Spleen (tissue), 11 donors: ENCODE data around the gene OR2K2. TPM values are rescaled to one million over a fixed set of nuclear protein-coding genes. Genes with fewer than 3 reads are reported as not detected.
"Not testable (repeated sequence)": the region's sequence is repeated elsewhere in the genome, so short reads cannot be mapped to it uniquely, and the experiment has no call there.

ENCODE experiments used
- DNase-seq: peaks from one replicate; pipeline ENCODE4 v3.0.0-alpha.2; 2020
- H3K27ac ChIP-seq, 8 donors: fragments of 200-600 bp; sonication (generic) in 7 of 8; 1 replicate in 4 of 8; 2 replicates in 4 of 8; pipeline versions ENCODE4 v1.5.0 to v1.8.0; 2016 to 2021; ENCODE audit warnings: inconsistent platforms in 4 of 8, mild to moderate bottlenecking in 4 of 8, moderate library complexity in 1 of 8
- H3K27me3 ChIP-seq, 7 donors: fragments of 200-600 bp; sonication (generic) in 6 of 7; replicated peaks in 1 of 7; 1 replicate in 4 of 7; 2 replicates in 3 of 7; pipeline versions ENCODE4 v1.5.0 to v1.8.0; 2016 to 2021; ENCODE audit warnings: inconsistent platforms in 3 of 7, mild to moderate bottlenecking in 1 of 7
- H3K36me3 ChIP-seq, 6 donors: fragments of 200-600 bp; sonication (generic) in 5 of 6; 1 replicate in 4 of 6; 2 replicates in 2 of 6; pipeline versions ENCODE4 v1.5.0 to v1.8.0; 2016 to 2021; ENCODE audit warnings: inconsistent platforms in 2 of 6
- H3K4me1 ChIP-seq, 6 donors: fragments of 200-600 bp; sonication (generic) in 5 of 6; 1 replicate in 3 of 6; 2 replicates in 3 of 6; pipeline versions ENCODE4 v1.5.0 to v1.8.0; 2016 to 2021; ENCODE audit warnings: inconsistent platforms in 3 of 6
- H3K4me3 ChIP-seq, 8 donors: fragments of 200-600 bp; sonication (generic) in 7 of 8; 1 replicate in 4 of 8; 2 replicates in 4 of 8; pipeline versions ENCODE4 v1.5.0 to v1.8.0; 2016 to 2021; ENCODE audit warnings: inconsistent platforms in 4 of 8, mild to moderate bottlenecking in 4 of 8, moderate library complexity in 2 of 8
- H3K9me3 ChIP-seq, 8 donors: fragments of 200-600 bp; sonication (generic) in 7 of 8; 1 replicate in 4 of 8; 2 replicates in 4 of 8; pipeline versions ENCODE4 v1.5.0 to v1.8.0; 2016 to 2021; ENCODE audit warnings: inconsistent platforms in 4 of 8
- CTCF ChIP-seq, 11 experiments: fragments of 200-600 bp in 7 of 11; fragments of 450-650 bp in 4 of 11; sonication (generic) in 4 of 11; IDR thresholded peaks in 8 of 11; conservative IDR thresholded peaks in 3 of 11; 1 replicate in 7 of 11; 2 replicates in 4 of 11; pipeline versions ENCODE4 v1.4.0 to v1.8.0; 2016 to 2021; ENCODE audit warnings: antibody characterized with exemption in 11 of 11, inconsistent platforms in 4 of 11, mild to moderate bottlenecking in 1 of 11
- POLR2A ChIP-seq, 3 donors: fragments of 450-650 bp; IDR thresholded peaks; one replicate each; pipeline ENCODE4 v1.5.1; 2017; ENCODE audit warnings: antibody characterized with exemption in 3 of 3, mild to moderate bottlenecking in 1 of 3
- POLR2AphosphoS5 ChIP-seq, 3 donors: sonication (generic); formaldehyde crosslinking; IDR thresholded peaks; one replicate each; pipeline ENCODE4 v1.5.1; 2017; ENCODE audit warnings: antibody characterized with exemption in 3 of 3
- WGBS, 5 donors: extraction: QIAGEN DNeasy Blood & Tissue Kit in 3 of 5; methylation state at CpG; one replicate each; pipeline versions ENCODE4 v1.1.5 to v1.1.7; 2013 to 2018; 5-methylcytosine and 5-hydroxymethylcytosine counted together
- intact Hi-C: fragments of 100-400 bp; cut with DNase I; formaldehyde crosslinking; loops from one replicate; pipeline ENCODE4 v1.15.0; 2023; ENCODE audit warnings: low total_unique reads
- polyA plus RNA-seq, 3 donors: library from polyadenylated mRNA; stranded (reverse); fragments of 200-250 nt; gene quantifications; one replicate each; pipeline ENCODE4 v1.2.1, GENCODE V29; 2013
- total RNA-seq, 7 donors: library from RNA; depleted of rRNA in 3 of 7; stranded (reverse); fragments of >200 nt in 3 of 7; fragmentation: NEBNext Ultra II Directional in 4 of 7; extraction: Animal tissue kit (Norgen Biotek cat#: 25700) in 4 of 7; gene quantifications; one replicate each; pipeline versions ENCODE4 v1.1.0 to v1.2.1, GENCODE V29; 2016 to 2021
- donor health status: healthy with polysubstance abuse.
- donor health status: DM: no; HTN: no; CAD: no; lungs with moderate emphysema.
- donor health status: DM: no; HTN: no; CAD: no.
- donor health status: Bipolar disorder and iron deficiency.
- donor health status: healthy.
- donor health status: DM: no; HTN: no; CAD: no.
- donor health status: DM: yes; HTN: yes; CAD: no.

The OR2K2 gene
- total and polyA plus RNA-seq, 10 donors, result not detected

GRCh38 chr9:111320631-111321030, 9.4 kb downstream of the OR2K2 start:
- Histone ChIP-seq H3K4me3 (no peak overlapping the region), H3K27me3 (peaks cover 0 to 5% (median 0%) of the 10 kb centered on the region in 7 donors), H3K27ac (no peak overlapping the region), H3K9me3 (peaks cover 0 to 3% (median 0%) of the 10 kb centered on the region in 8 donors), H3K4me1 (no peaks in the 10 kb centered on the region), H3K36me3 (no peaks in the 10 kb centered on the region)
- no peak for DNase-seq
- TF ChIP-seq CTCF (IDR thresholded peaks at IDR 0.05 in 8 of 11, conservative IDR thresholded peaks at IDR 0.05 in 3 of 11), result no peak
- no peak for TF ChIP-seq POLR2A (IDR thresholded peaks at IDR 0.05)
- no peak for TF ChIP-seq POLR2AphosphoS5 (IDR thresholded peaks at IDR 0.05)
- 52 to 69% (median 66%) methylated on average over 3 of the region's 3 CpGs for WGBS, 5 donors
- intact Hi-C loops, result no loop called here

GRCh38 chr9:111316796-111317195, 13.2 kb downstream of the OR2K2 start:
- DNase-seq, result no peak
- Histone ChIP-seq H3K27me3 (peaks cover 0 to 5% (median 0%) of the 10 kb centered on the region in 7 donors), H3K9me3 (peaks cover 0 to 3% (median 0%) of the 10 kb centered on the region in 8 donors), H3K27ac (no peak overlapping the region), H3K36me3 (no peaks in the 10 kb centered on the region), H3K4me1 (no peaks in the 10 kb centered on the region), H3K4me3 (no peak overlapping the region)
- WGBS, 5 donors, result 56 to 83% (median 65%) methylated on average over 3 of the region's 3 CpGs
- intact Hi-C loops, result no loop called here
- TF ChIP-seq CTCF (IDR thresholded peaks at IDR 0.05 in 8 of 11, conservative IDR thresholded peaks at IDR 0.05 in 3 of 11) (no peak), POLR2A (IDR thresholded peaks at IDR 0.05) (no peak), POLR2AphosphoS5 (IDR thresholded peaks at IDR 0.05) (no peak)

- TF ChIP-seq POLR2A (IDR thresholded peaks at IDR 0.05), result no peak
- no peak for TF ChIP-seq POLR2AphosphoS5 (IDR thresholded peaks at IDR 0.05)
- TF ChIP-seq CTCF (IDR thresholded peaks at IDR 0.05 in 8 of 11, conservative IDR thresholded peaks at IDR 0.05 in 3 of 11), result no peak
- 81 to 97% (median 91%) methylated on average over 5 of the region's 5 CpGs for WGBS, 5 donors
- H3K36me3 ChIP-seq, result no peaks in the 10 kb centered on the region
- no peak overlapping the region for H3K4me3 ChIP-seq
- no peaks in the 10 kb centered on the region for H3K9me3 ChIP-seq
- intact Hi-C loops, result no loop called here
- no peak overlapping the region for H3K27ac ChIP-seq
- DNase-seq, result no peak
- H3K27me3 ChIP-seq, result no peaks in the 10 kb centered on the region
- H3K4me1 ChIP-seq, result no peaks in the 10 kb centered on the region
Observed at GRCh38 chr9:111305914-111306313, 24.1 kb downstream of the OR2K2 start.

- H3K36me3 ChIP-seq, DNase-seq, H3K4me1 ChIP-seq, H3K9me3 ChIP-seq, H3K4me3 ChIP-seq, H3K27me3 ChIP-seq, H3K27ac ChIP-seq: not testable (repeated sequence)
- intact Hi-C loops, result loop anchor here (5.0 kb wide), 1 partner anchor 667 kb away; no protein-coding TSS in a partner anchor
- 74 to 94% (median 86%) methylated on average over 6 of the region's 6 CpGs for WGBS, 5 donors
Observed at GRCh38 chr9:111304000-111304399, 26.0 kb downstream of the OR2K2 start.

- TF ChIP-seq POLR2AphosphoS5 (IDR thresholded peaks at IDR 0.05), result no peak
- TF ChIP-seq POLR2A (IDR thresholded peaks at IDR 0.05), result no peak
- TF ChIP-seq CTCF (IDR thresholded peaks at IDR 0.05 in 8 of 11, conservative IDR thresholded peaks at IDR 0.05 in 3 of 11), result no peak
- intact Hi-C loops, result loop anchor here (5.0 kb wide), 1 partner anchor 664 kb away; no protein-coding TSS in a partner anchor
- no peak overlapping the region for H3K27ac ChIP-seq
- peaks cover 0 to 7% (median 0%) of the 10 kb centered on the region in 7 donors for H3K27me3 ChIP-seq
- peaks cover 0 to 7% (median 0%) of the 10 kb centered on the region in 8 donors for H3K9me3 ChIP-seq
- WGBS, 5 donors, result 62 to 84% (median 81%) methylated on average over 1 of the region's 1 CpG
- no peaks in the 10 kb centered on the region for H3K36me3 ChIP-seq
- no peak overlapping the region for H3K4me3 ChIP-seq
- no peak for DNase-seq
- H3K4me1 ChIP-seq, result peaks cover 0 to 4% (median 0%) of the 10 kb centered on the region in 6 donors
Observed at GRCh38 chr9:111301195-111301594, 28.8 kb downstream of the OR2K2 start.
